Measurements from ENCODE around the gene RNF19B.

RNF19B gene

DNA sequence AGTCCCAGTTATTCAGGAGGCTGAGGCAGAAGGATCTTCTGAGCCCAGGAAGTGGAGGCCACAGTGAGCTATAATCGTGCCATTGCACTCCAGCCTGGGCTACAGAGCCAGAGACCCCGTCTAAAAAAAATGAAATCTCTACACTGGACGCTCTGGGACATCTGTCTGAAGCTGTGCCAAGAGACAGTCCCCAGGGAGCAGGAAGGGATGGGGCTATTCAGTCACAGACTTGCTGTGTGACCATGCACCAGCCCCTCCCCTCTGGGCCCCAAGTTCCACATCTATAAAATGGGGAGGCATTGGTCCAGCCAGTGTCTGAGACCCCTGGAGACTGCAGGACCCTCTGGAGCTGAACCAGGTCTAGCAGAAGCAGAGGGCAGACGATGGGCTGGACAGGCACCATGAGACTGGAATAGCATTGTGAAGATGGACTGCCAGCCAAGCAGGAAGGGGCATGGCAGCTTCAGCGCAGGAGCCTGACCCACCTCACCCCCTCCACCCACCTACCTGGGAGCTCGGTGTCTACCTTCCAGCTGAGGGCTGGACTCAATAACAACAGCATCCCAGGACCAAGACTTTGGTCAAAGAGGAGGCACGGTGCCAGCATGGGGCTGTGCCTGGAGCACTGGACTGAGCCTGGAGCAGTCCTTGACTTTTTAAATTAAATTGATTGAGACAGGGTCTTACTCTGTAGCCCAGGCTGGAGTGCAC is 64.9 kb downstream of the RNF19B start:
- no peak for DNase-seq

DNA sequence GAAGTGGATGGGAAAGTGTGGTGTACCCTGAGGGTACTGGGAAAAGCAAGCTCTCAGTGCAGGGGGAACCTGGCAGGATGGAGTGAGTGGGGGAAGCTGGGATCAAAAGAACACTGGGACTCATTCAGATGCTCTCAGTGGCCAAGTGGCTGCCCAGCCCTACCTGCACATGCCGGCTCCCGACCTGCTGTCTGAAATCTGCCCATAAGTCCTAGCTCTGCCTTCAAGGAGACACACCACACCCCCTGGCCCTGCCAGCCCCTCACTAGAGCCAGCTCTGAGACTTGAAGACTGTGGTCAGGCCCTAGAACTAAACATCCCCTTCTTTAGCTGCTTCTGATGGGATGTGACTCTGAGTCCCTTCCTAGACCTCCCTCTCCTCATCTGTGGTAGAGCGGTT is 65.7 kb downstream of the RNF19B start:
- DNase-seq = no peak

DNA sequence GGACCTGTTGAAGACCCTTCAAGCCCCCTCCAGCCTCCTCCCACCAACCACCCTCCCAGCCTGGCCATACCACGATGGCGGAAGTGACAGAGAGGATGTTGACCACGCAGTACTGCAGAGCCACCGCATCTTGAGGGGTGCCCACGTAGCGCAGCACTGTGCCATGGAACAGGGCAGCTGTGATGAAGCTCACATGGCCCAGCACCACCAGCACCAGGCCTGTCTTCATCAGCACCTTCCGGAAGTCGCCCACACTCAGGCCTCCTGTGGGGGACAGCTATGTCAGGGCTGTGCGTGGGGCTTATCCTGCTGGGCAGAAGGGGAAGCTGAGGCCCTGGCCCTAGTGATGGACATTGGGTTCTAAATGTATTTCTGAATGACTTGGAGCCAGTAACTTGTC is 66.6 kb downstream of the RNF19B start:
- DNase-seq = no peak

GRCh38 chr1:32897082-32898049 is 67.2 kb downstream of the RNF19B start:
- DNase-seq = no peak

DNA sequence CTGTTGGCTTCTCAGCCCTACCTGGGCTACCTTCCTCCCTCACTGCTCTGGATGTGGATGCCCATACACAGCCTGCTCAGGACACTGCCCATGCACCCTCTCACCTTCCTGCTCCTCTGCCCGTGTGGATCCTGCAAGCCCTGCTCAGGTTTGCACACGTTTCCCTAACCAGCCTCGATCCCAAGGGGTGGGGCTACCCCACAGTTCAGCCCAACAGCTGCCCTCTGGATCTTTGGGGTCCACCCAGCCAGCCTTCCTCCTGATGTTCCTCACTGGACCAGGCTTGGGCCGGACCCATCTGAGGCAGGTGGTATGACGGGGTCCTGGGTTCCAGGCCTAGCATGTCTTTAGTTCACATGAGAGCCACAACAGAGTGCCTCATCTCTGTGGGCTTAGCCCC is 68.2 kb downstream of the RNF19B start:
- DNase-seq = no peak

DNA sequence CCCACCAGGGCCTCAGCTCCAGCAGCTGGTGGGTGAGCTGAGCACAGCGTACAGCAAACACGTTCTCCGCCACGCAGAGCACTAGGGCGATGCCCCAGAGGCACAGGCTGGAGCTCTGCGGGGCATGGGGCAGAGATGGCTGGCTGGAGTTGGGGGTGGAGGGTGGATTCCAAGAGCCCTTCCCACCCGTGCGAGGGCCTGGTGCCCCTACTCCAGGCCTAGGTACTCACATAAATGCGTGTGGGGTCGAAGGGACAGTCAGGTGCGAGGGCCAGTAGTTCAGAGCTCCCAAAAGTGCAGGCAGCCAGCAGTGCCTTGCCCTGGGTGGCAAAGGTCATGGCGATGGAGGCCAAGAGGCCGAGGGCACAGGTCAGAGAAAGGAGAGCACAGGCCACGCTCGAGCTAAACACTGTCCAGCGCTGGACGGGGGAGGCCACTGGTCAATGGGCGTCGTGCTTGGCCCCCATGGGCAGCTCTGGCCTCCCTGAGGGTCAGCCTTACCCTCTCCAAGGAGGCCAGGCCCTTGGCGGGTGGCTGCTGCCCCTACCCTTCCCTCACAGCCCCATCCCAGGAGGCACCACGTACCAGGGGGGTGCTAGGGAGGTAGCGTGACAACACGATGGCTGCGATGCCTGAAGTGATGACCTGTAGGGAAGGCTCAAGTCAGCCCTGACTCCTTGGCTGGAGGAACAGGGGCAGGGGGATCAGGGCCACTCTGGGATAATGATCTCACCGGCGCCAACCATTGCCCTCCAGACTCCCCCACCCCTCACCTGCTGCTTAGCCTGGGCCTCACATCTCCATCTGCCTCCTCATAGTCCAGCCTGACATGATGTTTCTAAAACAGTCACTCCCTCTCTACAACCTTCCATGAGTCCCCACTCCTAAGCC is 69.0 kb downstream of the RNF19B start:
- no peak for DNase-seq

GRCh38 chr1:32894681-32895080 is 69.9 kb downstream of the RNF19B start:
- DNase-seq = no peak

- no peak for DNase-seq
Observed at GRCh38 chr1:32894019-32894600, 70.5 kb downstream of the RNF19B start.

DNA sequence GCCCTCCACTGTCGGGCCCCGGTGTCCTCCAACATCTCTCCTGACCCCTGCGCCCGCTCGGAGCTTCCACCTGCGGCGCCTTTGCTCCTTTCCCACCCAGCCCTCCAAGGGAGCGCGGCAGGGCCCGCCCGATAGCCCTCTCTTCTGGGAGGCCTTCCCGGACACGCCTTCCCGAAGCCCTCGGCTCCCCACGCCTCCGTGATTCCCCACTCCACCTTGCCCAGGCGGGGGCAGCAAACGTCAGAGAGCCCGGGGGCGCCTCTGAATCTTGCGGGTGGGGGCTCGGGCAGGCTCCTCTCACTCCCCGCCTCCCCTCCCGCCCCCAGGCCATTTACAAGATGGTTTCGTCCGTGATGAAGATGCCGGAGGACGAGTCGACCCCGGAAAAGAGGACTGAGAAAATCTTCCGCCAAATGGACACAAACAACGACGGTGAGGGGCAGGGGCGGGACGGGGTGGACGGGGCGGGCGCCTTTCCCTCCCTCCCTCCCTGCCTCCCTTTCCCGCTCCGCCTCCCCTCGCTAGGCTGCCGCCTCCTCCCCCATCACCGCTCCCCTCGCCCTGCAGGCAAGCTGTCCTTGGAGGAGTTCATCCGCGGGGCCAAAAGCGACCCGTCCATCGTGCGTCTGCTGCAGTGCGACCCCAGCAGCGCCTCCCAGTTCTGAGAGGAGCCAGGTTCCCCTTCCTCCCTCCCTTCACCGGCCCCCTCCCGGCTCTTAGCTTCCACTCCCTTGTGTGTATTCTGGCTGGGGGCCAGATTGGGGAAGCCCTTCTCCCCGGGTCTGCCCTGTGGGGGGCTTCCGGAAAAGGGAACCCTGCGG is 71.2 kb downstream of the RNF19B start:
- no peak for DNase-seq

DNA sequence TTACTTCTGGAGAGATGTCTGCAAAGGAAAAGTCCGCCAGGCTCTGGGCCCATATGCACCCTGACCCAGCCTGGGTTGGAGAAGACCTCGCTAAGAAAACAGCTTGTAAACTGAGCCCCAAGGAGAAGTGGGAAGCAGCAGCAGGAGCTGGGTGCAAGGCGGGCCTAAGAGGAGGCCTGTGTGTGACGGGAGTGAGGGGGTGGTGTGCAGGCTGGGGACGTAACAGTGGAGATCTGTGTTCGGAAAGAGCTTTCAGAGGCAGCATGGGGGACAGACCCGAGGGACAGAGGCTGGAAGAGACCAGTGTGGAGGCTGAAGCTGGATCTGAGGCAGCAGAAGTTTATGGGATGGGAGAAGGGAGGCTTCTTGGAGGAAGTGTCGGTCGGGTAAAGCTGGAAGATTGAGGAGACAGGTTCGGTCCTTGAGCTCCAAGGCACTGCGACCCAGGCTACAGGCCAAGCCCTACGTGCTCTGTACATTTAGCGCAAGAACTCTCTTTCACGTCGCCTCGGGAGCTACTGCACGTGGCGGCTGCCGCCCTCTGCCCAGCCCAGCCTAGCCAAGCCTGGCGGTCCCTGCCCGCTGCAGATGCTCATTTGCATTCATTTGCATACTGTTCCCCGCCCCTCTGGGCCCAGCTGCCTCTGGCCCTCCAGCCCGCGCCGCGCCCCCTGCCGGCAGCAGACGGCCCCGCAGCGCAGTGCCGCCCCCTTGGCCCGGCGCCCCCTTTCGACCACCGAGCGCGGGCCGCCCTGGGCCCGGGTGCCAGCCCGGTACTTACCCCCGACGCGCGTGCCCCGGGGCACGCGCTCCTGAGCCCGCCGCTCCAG is 72.0 kb downstream of the RNF19B start:
- no peak for DNase-seq

DNA sequence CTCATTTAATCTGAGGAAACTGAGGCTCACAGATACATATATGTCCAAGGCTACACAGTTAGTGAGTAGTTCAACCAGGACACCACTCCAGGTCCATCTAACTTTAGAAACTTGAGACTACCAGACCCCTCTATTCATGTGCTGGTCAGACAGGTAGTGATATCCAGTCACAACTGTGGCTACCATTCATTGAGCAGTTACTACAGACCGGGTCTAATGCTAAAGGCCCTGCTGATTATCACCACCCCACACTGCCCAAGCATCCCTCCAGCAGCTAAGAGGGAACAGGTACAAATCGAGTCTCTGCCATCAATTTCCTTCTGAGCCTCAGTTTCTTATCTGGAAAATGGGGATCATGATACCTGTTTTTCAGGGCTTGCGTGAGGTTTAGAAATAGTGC is 73.0 kb downstream of the RNF19B start:
- DNase-seq = no peak

DNA sequence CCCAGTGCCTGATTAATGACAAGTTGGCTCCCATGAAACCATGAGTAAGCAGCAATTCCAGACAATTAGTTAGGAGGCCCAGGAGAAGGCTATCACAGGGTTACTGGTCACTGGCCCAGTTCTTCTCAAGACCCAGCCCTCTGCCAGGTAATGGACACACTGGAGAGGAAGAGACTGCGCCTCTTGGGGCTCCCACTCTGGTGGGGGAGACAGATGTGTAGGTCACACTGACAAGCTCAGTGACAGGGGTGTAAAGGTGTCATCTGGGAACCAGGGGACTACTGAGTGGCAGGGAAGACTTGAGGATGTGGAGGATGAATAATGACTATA is 73.4 kb downstream of the RNF19B start:
- DNase-seq = no peak

DNA sequence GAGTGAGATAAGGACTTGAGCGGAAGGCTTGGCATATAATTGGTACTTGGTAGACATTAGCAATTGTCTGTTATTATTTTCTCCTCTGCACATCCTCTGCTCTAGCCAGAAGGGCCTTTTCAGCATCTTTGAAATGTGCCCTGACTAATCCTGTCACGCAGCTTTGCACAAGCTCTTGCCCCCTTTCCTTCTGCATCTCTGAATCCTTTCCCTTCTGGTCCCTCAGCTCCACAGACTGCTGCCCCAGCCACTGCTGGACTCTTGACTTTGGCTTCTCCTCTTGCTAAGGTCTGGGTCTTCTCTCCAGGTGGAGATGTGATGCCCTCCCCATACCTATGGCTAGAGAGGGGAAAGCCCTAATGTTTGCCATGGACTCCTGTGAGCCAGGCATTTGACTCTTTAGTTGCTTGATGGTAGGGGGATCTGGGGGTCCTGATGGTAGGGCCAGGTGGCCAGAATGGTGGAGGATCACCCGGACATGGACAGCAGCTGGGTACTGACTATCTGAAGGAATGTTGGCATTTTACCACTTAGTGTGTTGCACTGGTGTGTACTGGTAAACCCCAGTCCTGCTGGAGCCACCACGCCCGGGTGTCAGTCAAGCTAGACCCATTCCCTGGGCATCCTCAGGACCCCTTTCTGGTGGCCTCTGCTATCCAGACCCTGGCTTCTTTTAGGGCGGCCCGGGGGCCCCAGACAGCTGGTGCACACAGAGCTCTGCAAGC is 73.9 kb downstream of the RNF19B start:
- no peak for DNase-seq

GRCh38 chr1:32889731-32890278 is 74.8 kb downstream of the RNF19B start:
- DNase-seq = no peak

DNA sequence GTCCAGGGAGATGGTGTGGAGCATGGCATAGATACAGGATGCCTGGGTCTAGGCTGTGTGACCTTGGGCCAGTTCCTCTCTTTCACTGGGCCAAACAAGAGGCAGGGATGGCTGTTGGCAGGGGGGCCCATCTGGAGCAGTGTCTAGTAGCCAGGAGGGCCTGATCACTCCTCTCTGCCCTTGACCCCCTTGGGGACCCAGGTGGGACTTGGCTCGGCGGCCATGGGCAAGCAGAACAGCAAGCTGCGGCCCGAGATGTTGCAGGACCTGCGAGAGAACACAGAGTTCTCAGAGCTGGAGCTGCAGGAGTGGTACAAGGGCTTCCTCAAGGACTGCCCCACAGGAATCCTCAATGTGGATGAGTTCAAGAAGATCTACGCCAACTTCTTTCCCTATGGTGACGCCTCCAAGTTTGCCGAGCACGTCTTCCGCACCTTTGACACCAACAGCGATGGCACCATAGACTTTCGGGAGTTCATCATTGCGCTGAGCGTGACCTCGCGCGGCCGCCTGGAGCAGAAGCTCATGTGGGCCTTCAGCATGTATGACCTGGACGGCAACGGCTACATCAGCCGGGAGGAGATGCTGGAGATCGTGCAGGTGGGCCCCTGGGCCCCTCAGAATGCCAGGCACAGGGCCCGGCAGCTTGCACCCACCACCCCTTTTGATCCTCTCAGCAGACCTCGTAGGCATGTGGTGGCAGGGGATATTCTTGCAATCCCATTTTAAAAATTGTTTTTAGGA is 75.8 kb downstream of the RNF19B start:
- DNase-seq = no peak

DNA sequence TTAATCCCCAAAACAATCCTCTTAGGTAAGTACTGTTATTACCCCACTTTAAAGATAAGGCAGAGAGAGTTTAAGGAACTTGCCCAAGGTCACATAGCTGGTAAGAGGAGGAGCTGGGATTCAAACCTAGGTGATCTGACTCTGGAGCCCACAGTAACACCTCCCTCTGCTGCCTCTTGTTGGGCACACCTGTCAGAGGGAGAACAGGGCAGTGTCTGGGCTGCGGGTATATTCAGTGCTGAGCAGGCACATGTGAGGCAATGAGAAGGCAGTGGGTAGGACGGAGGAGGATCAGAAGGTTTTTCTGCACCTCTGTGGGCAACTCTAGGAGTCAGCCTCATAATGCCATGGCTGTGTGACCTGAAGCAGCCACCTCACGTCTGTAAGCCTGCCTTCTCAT is 76.5 kb downstream of the RNF19B start:
- DNase-seq = no peak

DNA sequence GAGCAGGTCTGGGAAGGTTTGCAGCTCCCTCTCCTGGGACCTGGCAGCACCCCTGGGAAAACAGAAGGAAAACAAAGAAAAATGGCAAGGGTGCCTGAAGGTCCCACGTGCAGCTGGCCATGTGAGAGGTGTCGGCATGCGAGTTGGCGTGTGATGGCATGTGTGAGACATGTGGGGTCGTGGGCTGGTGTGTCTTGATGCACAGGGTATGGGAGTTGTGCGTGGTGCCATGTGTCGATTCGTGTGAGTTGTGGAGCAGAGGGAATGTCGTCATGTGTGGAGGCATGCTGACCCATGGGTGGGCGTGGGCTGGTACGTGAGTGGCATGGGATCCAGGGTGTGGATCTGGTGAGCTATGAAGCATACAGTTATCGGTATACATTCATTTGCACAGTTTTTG is 77.0 kb downstream of the RNF19B start:
- no peak for DNase-seq

- no peak for DNase-seq
Observed at GRCh38 chr1:32886828-32887414, 77.7 kb downstream of the RNF19B start.
